Endothelial cell of umbilical vein (primary cell): Measurements from ENCODE around the gene EIF3D. TPM values are rescaled to one million over a fixed set of nuclear protein-coding genes. Genes with fewer than 3 reads are reported as not detected.

Source experiments
- BruUV-seq: library from RNA; stranded (reverse); fragments of 400-500 nt; replicated peaks from 2 replicates; lab custom pipeline; 2021; lab: Mats Ljungman, UMichigan
- CTCF ChIA-PET: fragments of 300-600, 350-600 bp; sonication (Branson Sonifier 250); formaldehyde crosslinking; loops from one replicate; lab custom pipeline; 2021; ENCODE audit warnings: antibody characterized with exemption, inconsistent platforms; lab: Charles Lee
- POLR2A ChIA-PET: fragments of 300-600, 350-600 bp; sonication (Branson Sonifier 250); formaldehyde crosslinking; loops from one replicate; lab custom pipeline; 2021; ENCODE audit warnings: antibody characterized with exemption, inconsistent platforms; lab: Charles Lee
- DNase-seq: peaks from one replicate; pipeline ENCODE4 v3.0.0-alpha.2; 2011; ENCODE audit warnings: low read depth, low spot score
- FAIRE-seq: peaks from 2 replicates; lab custom pipeline; 2011; peaks lifted over from hg19 to GRCh38; lab: Jason Lieb, UNC
- H2AFZ ChIP-seq: 2 replicates; pipeline ENCODE4 v1.6.0; 2012; ENCODE audit warnings: low read depth, low read length, control low read depth, inconsistent platforms
- H3K27ac ChIP-seq: 2 replicates; pipeline ENCODE4 v1.5.1; 2011; ENCODE audit warnings: low read depth, mild to moderate bottlenecking, control low read depth, low read length, moderate library complexity; ENCODE audit not compliant: insufficient read depth
- H3K27me3 ChIP-seq, 2 experiments: 2 replicates each; pipeline versions ENCODE4 v1.6.0 to v1.6.1; 2011; ENCODE audit warnings: low read length in 2 of 2, mixed read lengths in 1 of 2; ENCODE audit not compliant: control insufficient read depth in 2 of 2, insufficient read depth in 2 of 2
- H3K36me3 ChIP-seq, 2 experiments: 2 replicates in 1 of 2; 3 replicates in 1 of 2; pipeline ENCODE4 v1.5.1; 2011; ENCODE audit warnings: low read length in 2 of 2, mild to moderate bottlenecking in 1 of 2, moderate library complexity in 1 of 2; ENCODE audit not compliant: control insufficient read depth in 2 of 2, insufficient read depth in 2 of 2; ENCODE audit errors: extremely low read depth in 1 of 2
- H3K4me1 ChIP-seq: 3 replicates; pipeline ENCODE4 v1.5.1; 2011; ENCODE audit warnings: mild to moderate bottlenecking, low read length; ENCODE audit not compliant: control insufficient read depth, insufficient read depth; ENCODE audit errors: extremely low read depth
- H3K4me2 ChIP-seq: 2 replicates; pipeline ENCODE4 v1.6.1; 2011; ENCODE audit warnings: low read length, control low read depth, mixed read lengths; ENCODE audit not compliant: insufficient read depth
- H3K4me3 ChIP-seq, 3 experiments: fragments of 200-600 bp in 1 of 3; sonication (generic), shearing (Covaris generic) in 1 of 3; replicated peaks in 1 of 3; 2 replicates each; pipeline ENCODE4 v1.5.1; 2011 to 2016; ENCODE audit warnings: control low read depth in 3 of 3, low read length in 3 of 3, mild to moderate bottlenecking in 2 of 3, inconsistent platforms in 1 of 3, low read depth in 1 of 3, moderate library complexity in 1 of 3; ENCODE audit not compliant: insufficient read depth in 1 of 3
- H3K79me2 ChIP-seq: 2 replicates; pipeline ENCODE4 v1.6.0; 2012; ENCODE audit warnings: low read length, inconsistent platforms; ENCODE audit not compliant: control insufficient read depth, insufficient read depth
- H3K9ac ChIP-seq: replicated peaks from 2 replicates; pipeline ENCODE3; 2011; ENCODE audit warnings: low read length, control low read depth; ENCODE audit not compliant: insufficient read depth; ENCODE audit errors: extremely low read depth
- H3K9me1 ChIP-seq: replicated peaks from 3 replicates; pipeline ENCODE4 v1.6.0; 2011; ENCODE audit warnings: mild to moderate bottlenecking, low read length; ENCODE audit not compliant: control insufficient read depth, insufficient read depth; ENCODE audit errors: extremely low read depth
- H3K9me3 ChIP-seq: replicated peaks from 2 replicates; pipeline ENCODE4 v1.5.1; 2012; ENCODE audit warnings: low read length, inconsistent platforms; ENCODE audit not compliant: control insufficient read depth, insufficient read depth
- H4K20me1 ChIP-seq: replicated peaks from 2 replicates; pipeline ENCODE3; 2011; ENCODE audit warnings: mild to moderate bottlenecking, low read length; ENCODE audit not compliant: control insufficient read depth, insufficient read depth; ENCODE audit errors: extremely low read depth
- CTCF ChIP-seq, 2 donors: IDR thresholded peaks; 1 replicate in 1 of 2; 2 replicates in 1 of 2; pipeline ENCODE4 v1.5.1; 2011; ENCODE audit warnings: low read length in 2 of 2, mild to moderate bottlenecking in 2 of 2, moderate library complexity in 2 of 2, control low read depth in 1 of 2, inconsistent platforms in 1 of 2, low read depth in 1 of 2; ENCODE audit not compliant: insufficient read depth in 1 of 2; ENCODE audit errors: extremely low read depth in 1 of 2
- EZH2 ChIP-seq: IDR thresholded peaks from 2 replicates; pipeline ENCODE4 v1.6.1; 2012; ENCODE audit warnings: borderline replicate concordance, low read depth, mild to moderate bottlenecking, moderate library complexity, low read length, inconsistent platforms; ENCODE audit not compliant: severe bottlenecking
- FOS ChIP-seq: IDR thresholded peaks from 2 replicates; pipeline ENCODE4 v1.6.1; 2011; ENCODE audit warnings: mild to moderate bottlenecking, low read length, moderate library complexity, borderline replicate concordance; ENCODE audit not compliant: insufficient read depth
- GATA2 ChIP-seq: IDR thresholded peaks from 2 replicates; pipeline ENCODE4 v1.7.0; 2011; ENCODE audit warnings: low read depth, mild to moderate bottlenecking, moderate library complexity, mixed read lengths, low read length; ENCODE audit not compliant: insufficient read length, insufficient read depth
- JUN ChIP-seq: IDR thresholded peaks from 2 replicates; pipeline ENCODE4 v1.6.1; 2011; ENCODE audit warnings: borderline replicate concordance, low read depth; ENCODE audit not compliant: insufficient read length, insufficient read depth
- MAX ChIP-seq: IDR thresholded peaks from 2 replicates; pipeline ENCODE4 v1.6.1; 2011; ENCODE audit not compliant: insufficient read depth, insufficient read length
- MYC ChIP-seq: IDR thresholded peaks from one replicate; pipeline ENCODE4 v1.6.1; 2011; ENCODE audit warnings: mild to moderate bottlenecking, low read depth, low read length
- POLR2A ChIP-seq: IDR thresholded peaks from 2 replicates; pipeline ENCODE4 v1.6.1; 2012; ENCODE audit warnings: low read depth, mild to moderate bottlenecking, control low read depth, low read length
- POLR2AphosphoS5 ChIP-seq: IDR thresholded peaks from 2 replicates; pipeline ENCODE4 v1.6.1; 2012; ENCODE audit warnings: low read depth, mild to moderate bottlenecking, control low read depth, low read length, moderate library complexity; ENCODE audit not compliant: insufficient read depth
- dilution Hi-C: fragments of 300-500 bp; cut with MboI; formaldehyde crosslinking; loops from one replicate; pipeline ENCODE4 v1.15.0; 2019; ENCODE audit warnings: low sequenced_read_pairs; ENCODE audit not compliant: extremely low pct_ligation_motif_present
- intact Hi-C: fragments of 100-400 bp; cut with micrococcal nuclease; formaldehyde crosslinking; loops from one replicate; pipeline ENCODE4 v1.10.0; 2022
- polyA plus RNA-seq, 4 experiments: library from polyadenylated mRNA; depleted of rRNA in 3 of 4; stranded (reverse) in 3 of 4; unstranded in 1 of 4; fragments of >200 nt; gene quantifications; 2 replicates each; pipeline versions ENCODE4 v1.2.1 to v1.2.3, GENCODE V29; 2011 to 2012; ENCODE audit warnings: missing spikeins in 1 of 4
- total RNA-seq: library from RNA; stranded (reverse); gene quantifications from 2 replicates; pipeline ENCODE4 v1.2.3, GENCODE V29; 2021

Gene EIF3D
- total and polyA plus RNA-seq, 2 donors (not counting 3 experiments of a cell fraction or from before 2014, with no cell fraction given), result 201 to 413 TPM

- BruUV-seq, result no TSS peak
- H3K9me1 ChIP-seq, result no peaks in the 10 kb centered on the region
- no peaks in the 10 kb centered on the region for H3K36me3 ChIP-seq
- H3K27me3 ChIP-seq, result peaks cover 2 to 4% of the 10 kb centered on the region in 2 experiments
- peak; percentile 83 for FAIRE-seq
- intact Hi-C loops, result loop anchor here (1.0 kb wide), 3 partner anchors 230 to 310 kb away; partner anchors contain the start of gene IFT27
- no peaks in the 10 kb centered on the region for H3K79me2 ChIP-seq
- CTCF ChIA-PET, result interaction anchor here (0.6 to 6.0 kb wide), 23 partner anchors 9 to 653 kb away, joined by 3 to 116 read pairs (median 4); partner anchors contain the start of genes KCTD17 and NCF4
- peaks cover 23% of the 10 kb centered on the region for H3K4me1 ChIP-seq
- no peak overlapping the region for H3K4me3 ChIP-seq
- H3K4me2 ChIP-seq, result no peak overlapping the region
- H3K9ac ChIP-seq, result no peak overlapping the region
- dilution Hi-C loops, result no loop called here
- H2AFZ ChIP-seq, result peak overlapping the region; percentile 23
- POLR2A ChIA-PET, result no interaction called here
- H3K27ac ChIP-seq, result no peak overlapping the region
- peak; percentile 54 for DNase-seq
- H4K20me1 ChIP-seq, result no peaks in the 10 kb centered on the region
- no peaks in the 10 kb centered on the region for H3K9me3 ChIP-seq
- TF ChIP-seq JUN (no peak), CTCF (IDR thresholded peaks at IDR 0.05; ENCODE audit: extremely low read depth in 1 of 2, insufficient read depth in 1 of 2, low read depth in 1 of 2, low read length in 2 of 2) (peak; percentile 45 to 68)
Measured at GRCh38 chr22:36546092-36546804, 17.3 kb upstream of the EIF3D start.

GRCh38 chr22:36544107-36544620 is 15.2 kb upstream of the EIF3D start:
- Histone ChIP-seq H4K20me1 (no peaks in the 10 kb centered on the region), H3K9me1 (no peaks in the 10 kb centered on the region), H3K4me3 (no peak overlapping the region), H3K4me1 (peaks cover 23% of the 10 kb centered on the region), H3K4me2 (no peak overlapping the region), H3K9me3 (no peaks in the 10 kb centered on the region), H3K27me3 (peaks cover 0 to 1% of the 10 kb centered on the region in 2 experiments), H3K27ac (no peak overlapping the region), H2AFZ (no peak overlapping the region), H3K36me3 (no peaks in the 10 kb centered on the region), H3K79me2 (no peaks in the 10 kb centered on the region), H3K9ac (no peak overlapping the region)
- FAIRE-seq, result no peak
- CTCF ChIA-PET, result interaction anchor here (0.8 to 6.0 kb wide), 6 partner anchors 10 to 499 kb away, joined by 3 to 116 read pairs (median 3); partner anchors contain the start of gene IFT27
- TF ChIP-seq MYC (no peak), FOS (no peak), MAX (no peak), POLR2AphosphoS5 (no peak), EZH2 (no peak), CTCF (IDR thresholded peaks at IDR 0.05; ENCODE audit: extremely low read depth in 1 of 2, insufficient read depth in 1 of 2, low read depth in 1 of 2, low read length in 2 of 2) (no peak), GATA2 (no peak), POLR2A (no peak), JUN (no peak)
- dilution Hi-C loops, result no loop called here
- no peak for DNase-seq
- intact Hi-C loops, result loop anchor here (5.0 kb wide), 1 partner anchor 213 kb away; no protein-coding TSS in a partner anchor
- no TSS peak for BruUV-seq
- POLR2A ChIA-PET, result no interaction called here
